Measurements from ENCODE around the gene PAX2. TPM values are rescaled to one million over a fixed set of nuclear protein-coding genes. Genes with fewer than 3 reads are reported as not detected.

PAX2 gene
- total RNA-seq, 6 experiments from 2014 or later, result not detected

DNA sequence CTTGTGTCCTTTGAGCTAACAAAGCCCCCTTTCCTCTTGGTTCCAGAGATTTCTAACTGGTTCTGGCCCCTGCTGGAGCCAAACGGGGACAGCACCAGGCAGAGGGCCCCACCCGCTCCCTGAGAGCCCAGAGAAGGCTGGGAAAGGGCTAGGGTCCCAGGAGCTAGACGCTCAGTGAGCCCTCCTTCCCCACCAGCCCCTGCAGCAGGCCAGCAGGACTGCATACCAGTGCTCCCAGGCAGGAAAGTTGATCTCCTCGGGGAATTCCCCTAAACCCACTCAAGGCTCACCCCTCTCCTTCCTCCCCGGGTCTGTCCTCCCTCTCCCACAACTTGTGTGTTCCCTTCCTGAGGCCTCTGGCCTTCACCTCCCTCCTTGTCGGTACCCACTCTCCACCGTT lies 47.7 kb downstream of the PAX2 start:
- Mint-ChIP-seq H3K4me1 (ENCODE audit: low read depth) (no peaks in the 10 kb centered on the region), H3K27ac (no peak overlapping the region), H3K36me3 (ENCODE audit: low read depth) (no peaks in the 10 kb centered on the region), H3K4me3 (no peak overlapping the region), H3K9me3 (no peaks in the 10 kb centered on the region), H3K27me3 (ENCODE audit: insufficient read depth) (peaks cover 63% of the 10 kb centered on the region)
- TF ChIP-seq, protein P1, sequence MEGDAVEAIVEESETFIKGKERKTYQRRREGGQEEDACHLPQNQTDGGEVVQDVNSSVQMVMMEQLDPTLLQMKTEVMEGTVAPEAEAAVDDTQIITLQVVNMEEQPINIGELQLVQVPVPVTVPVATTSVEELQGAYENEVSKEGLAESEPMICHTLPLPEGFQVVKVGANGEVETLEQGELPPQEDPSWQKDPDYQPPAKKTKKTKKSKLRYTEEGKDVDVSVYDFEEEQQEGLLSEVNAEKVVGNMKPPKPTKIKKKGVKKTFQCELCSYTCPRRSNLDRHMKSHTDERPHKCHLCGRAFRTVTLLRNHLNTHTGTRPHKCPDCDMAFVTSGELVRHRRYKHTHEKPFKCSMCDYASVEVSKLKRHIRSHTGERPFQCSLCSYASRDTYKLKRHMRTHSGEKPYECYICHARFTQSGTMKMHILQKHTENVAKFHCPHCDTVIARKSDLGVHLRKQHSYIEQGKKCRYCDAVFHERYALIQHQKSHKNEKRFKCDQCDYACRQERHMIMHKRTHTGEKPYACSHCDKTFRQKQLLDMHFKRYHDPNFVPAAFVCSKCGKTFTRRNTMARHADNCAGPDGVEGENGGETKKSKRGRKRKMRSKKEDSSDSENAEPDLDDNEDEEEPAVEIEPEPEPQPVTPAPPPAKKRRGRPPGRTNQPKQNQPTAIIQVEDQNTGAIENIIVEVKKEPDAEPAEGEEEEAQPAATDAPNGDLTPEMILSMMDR (IDR thresholded peaks at IDR 0.05), result no peak
- no peak for DNase-seq

GRCh38 chr10:100799881-100800280 lies 54.5 kb downstream of the PAX2 start:
- no peak overlapping the region for H3K27ac Mint-ChIP-seq
- H3K4me1 Mint-ChIP-seq (ENCODE audit: low read depth), result no peaks in the 10 kb centered on the region
- TF ChIP-seq, protein P1 (IDR thresholded peaks at IDR 0.05), result no peak
- no peaks in the 10 kb centered on the region for H3K36me3 Mint-ChIP-seq (ENCODE audit: low read depth)
- H3K9me3 Mint-ChIP-seq, result no peaks in the 10 kb centered on the region
- no peak for DNase-seq
- no peak overlapping the region for H3K4me3 Mint-ChIP-seq
- peaks cover 73% of the 10 kb centered on the region for H3K27me3 Mint-ChIP-seq (ENCODE audit: insufficient read depth)

- TF ChIP-seq, protein P1 (IDR thresholded peaks at IDR 0.05), result no peak
- no peaks in the 10 kb centered on the region for H3K36me3 Mint-ChIP-seq (ENCODE audit: low read depth)
- H3K4me3 Mint-ChIP-seq, result no peak overlapping the region
- no peak for DNase-seq
- peaks cover 83% of the 10 kb centered on the region for H3K27me3 Mint-ChIP-seq (ENCODE audit: insufficient read depth)
- H3K4me1 Mint-ChIP-seq (ENCODE audit: low read depth), result no peaks in the 10 kb centered on the region
- H3K9me3 Mint-ChIP-seq, result no peaks in the 10 kb centered on the region
- H3K27ac Mint-ChIP-seq, result no peak overlapping the region
Observed at GRCh38 chr10:100800931-100801330, 55.5 kb downstream of the PAX2 start.

- Mint-ChIP-seq H3K4me1 (ENCODE audit: low read depth) (no peaks in the 10 kb centered on the region), H3K9me3 (no peaks in the 10 kb centered on the region), H3K27me3 (ENCODE audit: insufficient read depth) (peaks cover 87% of the 10 kb centered on the region), H3K27ac (no peak overlapping the region), H3K4me3 (no peak overlapping the region), H3K36me3 (ENCODE audit: low read depth) (no peaks in the 10 kb centered on the region)
- TF ChIP-seq, protein P1 (IDR thresholded peaks at IDR 0.05), result no peak
- DNase-seq, result no peak
Observed at GRCh38 chr10:100802196-100802595, 56.8 kb downstream of the PAX2 start.

DNA sequence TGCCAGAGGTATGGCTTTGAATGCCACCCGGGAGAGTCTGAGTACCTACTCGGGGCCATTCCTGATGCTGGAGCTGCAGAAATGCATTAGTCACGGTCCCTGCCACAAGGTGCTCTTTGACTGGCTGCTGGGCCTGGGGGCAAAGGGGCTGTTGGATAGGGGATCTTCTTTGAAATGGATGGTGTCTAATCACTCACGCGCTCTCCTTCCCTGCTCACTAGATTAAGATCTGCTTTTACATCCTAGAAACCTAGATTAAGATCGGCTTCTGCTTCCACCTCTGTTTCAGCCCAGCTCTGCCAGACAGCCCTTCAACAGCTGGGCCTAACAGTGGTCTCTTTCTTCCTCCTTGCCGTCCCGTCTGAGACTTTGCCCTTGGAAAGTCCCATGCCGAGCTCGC lies 57.2 kb downstream of the PAX2 start:
- H3K27me3 Mint-ChIP-seq (ENCODE audit: insufficient read depth), result peaks cover 88% of the 10 kb centered on the region
- H3K36me3 Mint-ChIP-seq (ENCODE audit: low read depth), result no peaks in the 10 kb centered on the region
- TF ChIP-seq, protein P1 (IDR thresholded peaks at IDR 0.05), result no peak
- H3K4me1 Mint-ChIP-seq (ENCODE audit: low read depth), result no peaks in the 10 kb centered on the region
- no peak overlapping the region for H3K4me3 Mint-ChIP-seq
- no peak overlapping the region for H3K27ac Mint-ChIP-seq
- DNase-seq, result no peak
- no peaks in the 10 kb centered on the region for H3K9me3 Mint-ChIP-seq

- no peaks in the 10 kb centered on the region for H3K9me3 Mint-ChIP-seq
- H3K27ac Mint-ChIP-seq, result no peak overlapping the region
- H3K4me1 Mint-ChIP-seq (ENCODE audit: low read depth), result no peaks in the 10 kb centered on the region
- peaks cover 89% of the 10 kb centered on the region for H3K27me3 Mint-ChIP-seq (ENCODE audit: insufficient read depth)
- DNase-seq, result no peak
- H3K4me3 Mint-ChIP-seq, result no peak overlapping the region
- no peaks in the 10 kb centered on the region for H3K36me3 Mint-ChIP-seq (ENCODE audit: low read depth)
- TF ChIP-seq, protein P1 (IDR thresholded peaks at IDR 0.05), result no peak
Observed at GRCh38 chr10:100803492-100803891, 58.1 kb downstream of the PAX2 start.
